ENCODE measurements around the gene COQ4.

GRCh38 chr9:128314697-128315096, 7.9 kb upstream of the COQ4 start:
- no peak for TF ChIP-seq ZNF70 (CRISPR knock-in tag; IDR thresholded peaks at IDR 0.05)
- TF ChIP-seq CREB5 (CRISPR knock-in tag; IDR thresholded peaks at IDR 0.05; ENCODE audit: low read depth) = no peak
- TF ChIP-seq ZFP30 (CRISPR knock-in tag; IDR thresholded peaks at IDR 0.05) = no peak
- no peak for TF ChIP-seq CSRNP3 (CRISPR knock-in tag; IDR thresholded peaks at IDR 0.05)
- no peak for TF ChIP-seq POU6F1 (CRISPR knock-in tag; IDR thresholded peaks at IDR 0.05; ENCODE audit: borderline replicate concordance, low read depth)
- no peak for TF ChIP-seq ARNTL (CRISPR knock-in tag; IDR thresholded peaks at IDR 0.05; ENCODE audit: borderline replicate concordance, low read depth)
- TF ChIP-seq ZFP3 (CRISPR knock-in tag; IDR thresholded peaks at IDR 0.05) = no peak
